Activated naive CD4-positive, alpha-beta T cell treated with anti-CD3 and anti-CD28 coated beads, Interleukin-2, amount 50 U/mL, for 72 hours (primary cell): ENCODE results near the gene TAPBP. TPM values are rescaled to one million over a fixed set of nuclear protein-coding genes. Genes with fewer than 3 reads are reported as not detected.
"Not testable (repeated sequence)": the region's sequence is repeated elsewhere in the genome, so short reads cannot be mapped to it uniquely, and the experiment has no call there.

Source experiments
- ATAC-seq, 2 donors: fragments of 150-1000 bp; cut with Tn5 transposase; 2 replicates each; pipeline ENCODE4 v1.10.0; 2021; ENCODE audit warnings: mild to moderate bottlenecking in 2 of 2, moderate library complexity in 2 of 2
- DNase-seq, 2 donors: peaks; one replicate each; pipeline ENCODE4 v3.0.0; 2021 to 2022; ENCODE audit warnings: low spot score in 2 of 2
- H3K27ac Mint-ChIP-seq, 2 donors: one replicate each; pipeline ENCODE4 v1.8.0; 2022; ENCODE audit warnings: mild to moderate bottlenecking in 2 of 2, mixed read lengths in 2 of 2
- H3K36me3 Mint-ChIP-seq, 2 donors: one replicate each; pipeline ENCODE4 v1.8.0; 2022; ENCODE audit warnings: mixed read lengths in 2 of 2
- H3K9me3 Mint-ChIP-seq, 2 donors: one replicate each; pipeline ENCODE4 v1.8.0; 2022; ENCODE audit warnings: mixed read lengths in 2 of 2
- total RNA-seq, 2 donors: library from RNA; stranded (reverse); gene quantifications; one replicate each; pipeline ENCODE4 v1.2.3, GENCODE V29; 2022

The TAPBP gene
- total RNA-seq, 2 donors from 2014 or later = 143 to 216 TPM

DNA sequence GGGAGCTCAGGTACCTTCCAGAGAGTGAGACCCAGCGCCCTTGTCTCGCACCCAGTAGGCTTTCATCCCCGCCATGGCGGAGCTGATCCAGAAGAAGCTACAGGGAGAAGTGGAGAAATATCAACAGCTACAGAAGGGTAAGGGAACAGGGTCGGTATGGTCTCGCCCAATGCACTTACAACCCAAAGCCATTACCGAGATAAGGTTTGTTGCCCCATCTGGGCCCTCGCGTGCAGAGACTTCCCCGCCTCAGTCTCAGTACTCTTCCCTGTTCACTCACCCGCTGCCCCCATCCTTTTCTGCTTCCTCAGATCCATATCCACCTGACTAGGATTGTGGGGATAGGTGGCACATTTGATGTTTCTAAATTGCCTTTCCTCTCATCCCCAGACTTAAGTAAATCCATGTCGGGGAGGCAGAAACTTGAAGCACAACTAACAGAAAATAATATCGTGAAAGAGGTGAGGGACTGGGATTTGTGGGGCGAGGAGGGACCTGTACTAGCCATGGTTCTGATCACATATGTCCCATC is 24.0 kb downstream of the TAPBP start:
- DNase-seq (no peak), ATAC-seq (peak; percentile 4 to 5)
- Mint-ChIP-seq H3K27ac (peak overlapping the region; percentile 90 to 100), H3K36me3 (peaks cover 18 to 39% of the 10 kb centered on the region in 2 donors), H3K9me3 (no peaks in the 10 kb centered on the region)

DNA sequence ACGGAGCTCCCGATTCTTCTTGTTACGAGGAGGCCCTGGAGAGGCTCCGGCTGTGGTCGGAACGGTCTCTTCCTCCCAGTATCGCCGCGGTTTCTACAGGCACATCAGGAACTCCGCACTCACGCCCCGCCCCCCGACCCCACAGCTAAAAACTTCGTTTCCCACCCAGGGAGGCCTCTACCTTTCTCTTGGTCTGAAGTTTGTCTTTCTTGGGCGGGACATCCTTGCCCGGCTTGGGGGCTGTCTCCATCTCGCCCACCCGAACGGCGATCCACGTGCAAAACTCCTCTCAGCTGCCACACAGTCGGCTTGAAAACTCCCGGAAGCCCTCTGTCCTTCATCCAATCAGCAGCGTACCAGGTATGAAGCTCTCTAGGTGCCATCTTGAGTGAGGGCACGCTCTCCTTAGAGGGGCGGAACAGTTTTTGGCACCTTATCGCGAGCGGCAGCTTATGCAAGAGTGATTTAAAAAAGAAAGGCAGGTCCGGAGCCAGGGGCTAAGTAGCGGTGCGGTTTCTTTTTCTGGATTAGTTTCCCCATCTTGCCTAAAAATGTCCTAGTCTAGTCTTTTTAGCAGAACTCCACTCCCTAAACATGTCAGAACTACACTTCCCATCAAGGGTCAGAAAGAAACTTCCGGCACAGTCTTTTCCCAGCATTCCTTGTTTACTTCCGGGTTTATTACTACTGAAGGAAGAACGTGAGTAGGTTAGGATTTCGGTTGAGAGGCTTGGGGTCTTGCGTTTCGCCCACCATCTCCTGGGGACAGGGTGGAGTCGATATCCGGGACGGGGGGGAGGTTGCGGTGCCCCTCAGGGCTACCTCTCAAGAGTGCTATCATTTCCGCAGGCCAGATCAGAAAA is 24.7 kb downstream of the TAPBP start, which contains the start of the genes PFDN6 and WDR46:
PFDN6 (plus strand) TSS at position 681 of the 863 bp plus-strand sequence. CDS start 256 bp downstream, outside the sequence.
WDR46 (minus strand) TSS at position 319 of the 863 bp plus-strand sequence; CDS start at position 250, 69 bp downstream.
- Mint-ChIP-seq H3K9me3 (no peaks in the 10 kb centered on the region), H3K27ac (peak within 1 kb of the TSS; percentile 90 to 100), H3K36me3 (peaks cover 18 to 39% of the 10 kb centered on the region in 2 donors)
- ATAC-seq (peak; percentile 97), DNase-seq (peak; percentile 76 to 85)

DNA sequence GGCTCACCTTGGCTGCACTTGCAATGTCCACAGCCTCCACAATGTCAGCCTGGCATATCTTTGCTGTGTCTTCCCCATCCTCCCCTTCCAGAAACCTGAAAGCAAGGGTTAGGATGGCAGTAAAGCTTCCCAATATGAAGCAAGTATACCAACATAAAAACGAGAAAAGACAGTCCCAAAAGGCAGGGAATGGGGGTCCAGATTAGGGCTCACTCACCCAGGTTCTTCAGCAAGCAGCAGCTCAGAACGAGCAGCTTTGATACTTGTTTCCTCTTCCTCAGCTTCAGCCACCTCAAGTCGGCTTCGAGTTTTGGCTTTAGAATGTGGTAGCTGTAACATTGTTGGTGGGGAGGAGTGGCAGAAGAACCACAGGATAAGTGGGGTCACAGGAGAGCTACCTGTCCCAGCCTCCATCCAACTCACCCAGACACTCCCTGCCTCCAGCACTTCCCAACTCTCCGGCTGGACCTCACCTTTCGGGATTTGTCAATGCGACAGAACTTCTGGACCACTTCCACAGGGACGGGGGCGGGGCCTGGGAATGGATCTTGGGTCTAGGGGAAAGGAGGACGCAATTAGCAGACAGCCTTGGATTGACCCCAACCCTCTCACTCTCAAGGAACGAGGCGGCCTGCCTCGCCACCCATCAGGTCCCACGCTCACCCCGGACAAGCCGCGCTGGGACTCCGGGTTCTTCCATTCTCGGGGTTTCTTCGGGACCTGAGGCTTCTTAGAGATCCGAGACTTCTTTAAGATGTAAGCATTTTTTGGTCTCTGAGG is 25.5 kb downstream of the TAPBP start:
- peaks cover 18 to 39% of the 10 kb centered on the region in 2 donors for H3K36me3 Mint-ChIP-seq

GRCh38 chr6:33286946-33287914 is 26.6 kb downstream of the TAPBP start:
- H3K9me3 Mint-ChIP-seq = no peaks in the 10 kb centered on the region
- ATAC-seq (no peak), DNase-seq (no peak)
- H3K36me3 Mint-ChIP-seq = peaks cover 18 to 39% of the 10 kb centered on the region in 2 donors
- H3K27ac Mint-ChIP-seq = peak overlapping the region; percentile 63 to 90

More for the DNA sequence above, 25.5 kb downstream of the TAPBP start:
- no peak for ATAC-seq
- no peak for DNase-seq
- no peaks in the 10 kb centered on the region for H3K9me3 Mint-ChIP-seq
- H3K27ac Mint-ChIP-seq = peak overlapping the region; percentile 90 to 100

GRCh38 chr6:33285214-33285613 is 28.7 kb downstream of the TAPBP start:
- not testable (repeated sequence) for ATAC-seq, H3K9me3 Mint-ChIP-seq, DNase-seq
- Mint-ChIP-seq H3K36me3 (peaks cover 18 to 32% of the 10 kb centered on the region in 2 donors), H3K27ac (peak overlapping the region in 1 of 2 donors; percentile 29)

GRCh38 chr6:33280539-33280938 is 33.3 kb downstream of the TAPBP start:
- Mint-ChIP-seq H3K9me3 (no peaks in the 10 kb centered on the region), H3K27ac (peak overlapping the region; percentile 40 to 81), H3K36me3 (peaks cover 11 to 13% of the 10 kb centered on the region in 2 donors)
- DNase-seq = no peak
- no peak for ATAC-seq

DNA sequence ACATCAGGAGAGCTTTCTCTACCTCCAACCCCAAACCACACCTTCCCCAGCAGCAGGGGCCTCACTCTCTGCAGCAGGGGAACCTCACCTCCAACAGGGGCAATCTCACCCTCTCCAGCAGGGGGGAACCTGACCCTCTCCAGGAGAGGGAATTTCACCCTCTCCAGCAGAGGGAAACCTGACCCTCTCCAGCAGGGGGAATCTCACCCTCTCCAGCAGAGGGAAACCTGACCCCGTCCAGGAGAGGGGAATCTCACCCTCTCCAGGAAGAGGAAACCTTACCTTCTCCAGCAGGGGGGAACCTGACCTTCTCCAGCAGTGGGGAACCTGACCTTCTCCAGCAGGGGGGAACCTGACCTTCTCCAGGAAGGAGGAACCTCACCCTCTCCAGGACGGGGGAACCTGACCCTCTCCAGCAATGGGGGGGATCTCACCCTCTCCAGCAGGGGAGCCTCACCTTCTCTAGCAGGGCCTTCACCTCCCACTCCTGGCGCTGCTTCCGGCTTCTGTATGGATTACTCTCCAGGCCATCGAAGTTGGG is 33.8 kb downstream of the TAPBP start:
- ATAC-seq (no peak), DNase-seq (no peak)
- Mint-ChIP-seq H3K36me3 (peaks cover 16 to 18% of the 10 kb centered on the region in 2 donors), H3K27ac (peak overlapping the region; percentile 40 to 81), H3K9me3 (no peaks in the 10 kb centered on the region)

DNA sequence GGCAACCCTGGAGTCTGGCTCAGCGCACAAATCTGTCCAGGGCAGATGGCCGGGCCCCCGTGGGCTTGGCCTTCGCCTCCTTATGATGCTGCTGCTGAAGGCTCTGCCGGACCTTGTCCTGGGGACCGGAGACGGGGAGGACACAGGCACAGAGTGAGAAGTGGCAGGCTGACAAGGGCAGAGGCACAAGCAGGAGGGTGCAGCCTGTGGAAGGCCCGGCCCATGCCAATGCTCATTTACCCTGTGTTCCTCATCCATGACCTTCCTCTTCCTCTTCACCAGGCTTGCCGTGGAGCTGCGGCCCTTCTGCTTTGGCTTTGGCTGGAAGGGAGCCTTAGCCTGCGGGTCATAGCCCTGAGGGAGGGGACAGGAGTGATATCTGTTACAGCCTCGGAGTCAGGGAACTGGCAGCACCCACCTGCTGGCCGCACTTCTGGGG is 34.6 kb downstream of the TAPBP start:
- Mint-ChIP-seq H3K36me3 (peaks cover 23 to 26% of the 10 kb centered on the region in 2 donors), H3K9me3 (no peaks in the 10 kb centered on the region), H3K27ac (no peak overlapping the region)
- ATAC-seq (no peak), DNase-seq (no peak)

GRCh38 chr6:33278810-33279209 is 35.1 kb downstream of the TAPBP start:
- Mint-ChIP-seq H3K27ac (peak overlapping the region in 1 of 2 donors; percentile 90), H3K9me3 (no peaks in the 10 kb centered on the region), H3K36me3 (peaks cover 27 to 30% of the 10 kb centered on the region in 2 donors)
- DNase-seq (no peak), ATAC-seq (no peak)

DNA sequence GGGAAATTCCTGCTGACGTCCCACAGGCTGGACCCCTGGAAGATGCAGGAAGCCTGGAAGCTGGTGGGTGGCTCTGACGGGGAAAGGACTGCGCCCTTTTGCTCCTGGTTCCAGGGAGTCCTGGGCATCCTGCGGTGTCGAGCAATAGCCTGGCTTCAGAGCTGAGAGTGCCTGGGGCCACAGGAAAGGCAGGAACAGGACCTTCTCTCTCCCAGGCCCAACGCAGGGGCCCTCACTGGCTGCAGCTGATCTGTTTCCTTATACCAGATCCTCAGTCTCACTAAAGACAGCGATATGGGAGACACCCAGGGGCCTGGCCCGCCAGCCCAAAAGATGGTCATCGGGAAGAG is 35.5 kb downstream of the TAPBP start:
- ATAC-seq (no peak), DNase-seq (no peak)
- Mint-ChIP-seq H3K9me3 (no peaks in the 10 kb centered on the region), H3K36me3 (peaks cover 29 to 35% of the 10 kb centered on the region in 2 donors), H3K27ac (peak overlapping the region in 1 of 2 donors; percentile 90)

- H3K36me3 Mint-ChIP-seq = peaks cover 35 to 40% of the 10 kb centered on the region in 2 donors
- ATAC-seq (peak in 1 of 2 donors; percentile 2), DNase-seq (no peak)
- H3K27ac Mint-ChIP-seq = peak overlapping the region; percentile 90 to 96
- no peaks in the 10 kb centered on the region for H3K9me3 Mint-ChIP-seq
Measured at GRCh38 chr6:33277663-33278391, 36.1 kb downstream of the TAPBP start.

- DNase-seq (peak; percentile 80 to 89), ATAC-seq (peak; percentile 75 to 79)
- peak within 1 kb of the TSS; percentile 90 to 96 for H3K27ac Mint-ChIP-seq
- H3K9me3 Mint-ChIP-seq = no peaks in the 10 kb centered on the region
- peaks cover 42 to 48% of the 10 kb centered on the region in 2 donors for H3K36me3 Mint-ChIP-seq
Measured at GRCh38 chr6:33276864-33277662, 36.8 kb downstream of the TAPBP start, which contains the start of gene B3GALT4. Gene B3GALT4 (plus strand): TSS chr6:33277123. CDS start chr6:33277420, 297 bp downstream.

GRCh38 chr6:33276581-33276863 is 37.4 kb downstream of the TAPBP start:
- peaks cover 48 to 53% of the 10 kb centered on the region in 2 donors for H3K36me3 Mint-ChIP-seq
- H3K27ac Mint-ChIP-seq = peak overlapping the region; percentile 90 to 95
- no peak for DNase-seq
- H3K9me3 Mint-ChIP-seq = no peaks in the 10 kb centered on the region
- no peak for ATAC-seq
